ENCODE results near the gene PPIP5K1. TPM values are rescaled to one million over a fixed set of nuclear protein-coding genes. Genes with fewer than 3 reads are reported as not detected.
A peak's percentile ranks its signal among the peaks of the same experiment; 100 is the strongest.

The PPIP5K1 gene
- total RNA-seq, 2 donors from 2014 or later, result 19.0 to 58.4 TPM

DNA sequence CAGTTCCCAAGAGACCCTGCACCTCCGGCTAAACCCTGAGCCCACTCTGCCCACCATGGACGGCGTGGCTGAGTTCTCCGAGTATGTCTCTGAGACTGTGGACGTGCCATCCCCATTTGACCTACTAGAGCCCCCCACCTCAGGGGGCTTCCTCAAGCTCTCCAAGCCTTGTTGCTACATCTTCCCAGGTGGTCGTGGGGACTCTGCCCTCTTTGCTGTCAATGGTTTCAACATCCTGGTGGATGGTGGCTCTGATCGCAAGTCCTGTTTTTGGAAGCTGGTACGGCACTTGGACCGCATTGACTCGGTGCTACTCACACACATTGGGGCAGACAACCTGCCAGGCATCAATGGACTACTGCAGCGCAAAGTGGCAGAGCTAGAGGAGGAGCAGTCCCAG lies 68.6 kb downstream of the PPIP5K1 start:
- DNase-seq (ENCODE audit: low spot score), result no peak
- H3K36me3 ChIP-seq, result no peaks in the 10 kb centered on the region
- TF ChIP-seq, protein P1, sequence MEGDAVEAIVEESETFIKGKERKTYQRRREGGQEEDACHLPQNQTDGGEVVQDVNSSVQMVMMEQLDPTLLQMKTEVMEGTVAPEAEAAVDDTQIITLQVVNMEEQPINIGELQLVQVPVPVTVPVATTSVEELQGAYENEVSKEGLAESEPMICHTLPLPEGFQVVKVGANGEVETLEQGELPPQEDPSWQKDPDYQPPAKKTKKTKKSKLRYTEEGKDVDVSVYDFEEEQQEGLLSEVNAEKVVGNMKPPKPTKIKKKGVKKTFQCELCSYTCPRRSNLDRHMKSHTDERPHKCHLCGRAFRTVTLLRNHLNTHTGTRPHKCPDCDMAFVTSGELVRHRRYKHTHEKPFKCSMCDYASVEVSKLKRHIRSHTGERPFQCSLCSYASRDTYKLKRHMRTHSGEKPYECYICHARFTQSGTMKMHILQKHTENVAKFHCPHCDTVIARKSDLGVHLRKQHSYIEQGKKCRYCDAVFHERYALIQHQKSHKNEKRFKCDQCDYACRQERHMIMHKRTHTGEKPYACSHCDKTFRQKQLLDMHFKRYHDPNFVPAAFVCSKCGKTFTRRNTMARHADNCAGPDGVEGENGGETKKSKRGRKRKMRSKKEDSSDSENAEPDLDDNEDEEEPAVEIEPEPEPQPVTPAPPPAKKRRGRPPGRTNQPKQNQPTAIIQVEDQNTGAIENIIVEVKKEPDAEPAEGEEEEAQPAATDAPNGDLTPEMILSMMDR (IDR thresholded peaks at IDR 0.05), result no peak
- no peak for TF ChIP-seq POLR2A (IDR thresholded peaks at IDR 0.05)
- TF ChIP-seq POLR2AphosphoS5 (IDR thresholded peaks at IDR 0.05), result no peak
- intact Hi-C loops (cut with DNase I), result no loop called here
- H3K27me3 ChIP-seq (replicated peaks; ENCODE audit: insufficient read depth), result no peaks in the 10 kb centered on the region
- WGBS, result 95% methylated on average over 11 of the region's 11 CpGs
- no peaks in the 10 kb centered on the region for H3K9me3 ChIP-seq
- no peak overlapping the region for H3K27ac ChIP-seq
- peaks cover 4% of the 10 kb centered on the region for H3K4me1 ChIP-seq (replicated peaks)
- no peak overlapping the region for H3K4me3 ChIP-seq

DNA sequence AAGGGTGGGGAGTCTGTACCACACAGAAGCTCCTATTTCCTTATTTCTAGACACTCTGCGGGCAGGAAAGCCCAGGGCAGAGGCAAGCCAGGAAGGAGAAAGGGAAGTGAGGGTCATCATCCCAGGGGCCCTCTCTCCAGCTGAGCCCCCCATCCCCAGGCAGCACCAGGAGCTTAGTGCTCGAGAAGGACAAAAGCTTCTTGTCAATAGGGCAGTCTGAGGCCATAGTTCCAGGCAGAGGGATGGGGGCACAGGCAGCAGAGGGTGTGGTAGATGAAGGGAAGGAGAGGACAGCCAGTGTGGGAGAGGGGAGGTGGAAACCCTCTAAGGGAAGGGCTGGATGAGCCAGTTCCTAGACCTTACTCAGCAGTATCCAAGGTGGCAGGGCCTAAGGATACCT lies 69.9 kb downstream of the PPIP5K1 start:
- Histone ChIP-seq H3K27ac (no peak overlapping the region), H3K4me3 (no peak overlapping the region), H3K36me3 (no peaks in the 10 kb centered on the region), H3K27me3 (replicated peaks; ENCODE audit: insufficient read depth) (no peaks in the 10 kb centered on the region), H3K9me3 (no peaks in the 10 kb centered on the region), H3K4me1 (replicated peaks) (peaks cover 4% of the 10 kb centered on the region)
- intact Hi-C loops (cut with DNase I), result no loop called here
- no peak for DNase-seq (ENCODE audit: low spot score)
- TF ChIP-seq, protein P1 (IDR thresholded peaks at IDR 0.05), result no peak
- no peak for TF ChIP-seq POLR2A (IDR thresholded peaks at IDR 0.05)
- TF ChIP-seq POLR2AphosphoS5 (IDR thresholded peaks at IDR 0.05), result no peak
- WGBS, result 86% methylated on average over 2 of the region's 2 CpGs

DNA sequence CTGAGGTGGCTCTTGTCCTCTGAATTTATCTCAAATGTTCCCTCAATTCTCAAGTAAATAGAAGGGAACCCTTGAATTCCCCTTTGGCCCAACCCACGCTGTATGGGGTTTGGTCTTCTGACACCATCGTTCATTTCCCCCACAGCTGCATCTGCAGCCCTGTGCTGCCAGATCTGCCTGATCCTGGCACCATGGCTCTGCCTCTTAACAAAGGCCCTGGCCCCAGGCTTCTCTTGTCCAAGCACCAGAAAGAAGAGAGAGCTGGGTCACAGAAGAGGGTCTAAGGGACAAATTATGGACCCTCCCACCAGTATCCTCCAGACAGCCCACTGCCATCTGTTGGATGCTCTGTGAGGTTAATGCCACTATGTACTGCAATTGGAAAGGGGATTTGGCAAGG lies 70.8 kb downstream of the PPIP5K1 start:
- no peak for DNase-seq (ENCODE audit: low spot score)
- no peaks in the 10 kb centered on the region for H3K9me3 ChIP-seq
- TF ChIP-seq, protein P1 (IDR thresholded peaks at IDR 0.05), result no peak
- TF ChIP-seq POLR2AphosphoS5 (IDR thresholded peaks at IDR 0.05), result no peak
- TF ChIP-seq POLR2A (IDR thresholded peaks at IDR 0.05), result no peak
- 65% methylated on average over 2 of the region's 2 CpGs for WGBS
- peaks cover 4% of the 10 kb centered on the region for H3K4me1 ChIP-seq (replicated peaks)
- H3K4me3 ChIP-seq, result no peak overlapping the region
- H3K27ac ChIP-seq, result no peak overlapping the region
- intact Hi-C loops (cut with DNase I), result no loop called here
- no peaks in the 10 kb centered on the region for H3K27me3 ChIP-seq (replicated peaks; ENCODE audit: insufficient read depth)
- H3K36me3 ChIP-seq, result no peaks in the 10 kb centered on the region

- intact Hi-C loops (cut with DNase I), result no loop called here
- 3% methylated on average over 18 of the region's 18 CpGs for WGBS
- DNase-seq (ENCODE audit: low spot score), result no peak
- no peaks in the 10 kb centered on the region for H3K36me3 ChIP-seq
- peak overlapping the region; percentile 26 to 29 for H3K4me3 ChIP-seq
- peaks cover 4% of the 10 kb centered on the region for H3K4me1 ChIP-seq (replicated peaks)
- no peaks in the 10 kb centered on the region for H3K27me3 ChIP-seq (replicated peaks; ENCODE audit: insufficient read depth)
- H3K27ac ChIP-seq, result peak overlapping the region; percentile 12 to 44
- no peak for TF ChIP-seq POLR2AphosphoS5 (IDR thresholded peaks at IDR 0.05)
- TF ChIP-seq, protein P1 (IDR thresholded peaks at IDR 0.05), result no peak
- TF ChIP-seq POLR2A (IDR thresholded peaks at IDR 0.05), result no peak
- H3K9me3 ChIP-seq, result no peaks in the 10 kb centered on the region
Observed at GRCh38 chr15:43518197-43518761, 71.7 kb downstream of the PPIP5K1 start.

Measured in prostate gland (tissue), 2 donors.